Measurements from ENCODE around the gene CHST9. TPM values are rescaled to one million over a fixed set of nuclear protein-coding genes. Genes with fewer than 3 reads are reported as not detected.

The CHST9 gene
- total and polyA plus RNA-seq, 2 of the 4 experiments (the other 2 are of a cell fraction): not detected

- Histone ChIP-seq H2BK15ac (ENCODE audit: low read depth, low read length) (no peak overlapping the region), H3K36me3 (ENCODE audit: control insufficient read depth, insufficient read depth, low read length) (no peaks in the 10 kb centered on the region), H4K8ac (ENCODE audit: low read depth in 2 of 2, low read length in 2 of 2) (no peak overlapping the region), H2AK9ac (replicated peaks; ENCODE audit: low read depth, low read length, poor library complexity) (no peak overlapping the region), H3K4me2 (ENCODE audit: low read depth, low read length) (no peak overlapping the region), H3K14ac (replicated peaks; ENCODE audit: low read depth, low read length) (no peak overlapping the region), H4K5ac (ENCODE audit: low read depth, low read length) (no peak overlapping the region), H2BK20ac (ENCODE audit: low read depth, low read length) (no peak overlapping the region), H4K91ac (ENCODE audit: insufficient read depth, low read depth, low read length) (no peak overlapping the region), H3K4me1 (ENCODE audit: control insufficient read depth, insufficient read depth, low read length) (no peaks in the 10 kb centered on the region), H4K20me1 (ENCODE audit: insufficient read depth, low read length) (no peaks in the 10 kb centered on the region), H2AFZ (replicated peaks; ENCODE audit: low read length, poor library complexity) (no peak overlapping the region), H2AK5ac (ENCODE audit: low read depth, low read length) (no peak overlapping the region), H3K9ac (ENCODE audit: low read depth, low read length) (no peak overlapping the region), H3K27me3 (ENCODE audit: control insufficient read depth, insufficient read depth, low read length) (no peaks in the 10 kb centered on the region), H3K79me1 (ENCODE audit: low read depth in 1 of 2, low read length in 2 of 2) (no peaks in the 10 kb centered on the region), H3K18ac (ENCODE audit: low read depth, low read length) (no peak overlapping the region), H3K4ac (ENCODE audit: low read depth, low read length) (no peak overlapping the region), H3K9me1 (ENCODE audit: insufficient read depth, low read length) (no peaks in the 10 kb centered on the region), H3K9me3 (ENCODE audit: control insufficient read depth, insufficient read depth, low read length) (peaks cover 8% of the 10 kb centered on the region), H2BK5ac (ENCODE audit: low read depth, low read length, poor library complexity, severe bottlenecking) (no peak overlapping the region), H2BK120ac (ENCODE audit: low read depth, low read length) (no peak overlapping the region), H3K27ac (ENCODE audit: insufficient read depth, low read length) (no peak overlapping the region), H3K56ac (ENCODE audit: extremely low read depth, insufficient read depth, low read length) (no peak overlapping the region), H3K23ac (ENCODE audit: low read depth, low read length) (no peak overlapping the region), H3K4me3 (ENCODE audit: insufficient read depth, low read depth, low read length) (no peak overlapping the region)
- BruUV-seq (replicated peaks): no TSS peak
- WGBS, 2 experiments (ENCODE audit: extremely low coverage in 2 of 2, insufficient read length in 1 of 2): no CpG with 5 or more reads among the region's 1 CpG
- ChIA-PET POLR2A (ENCODE audit: unreplicated experiment) (no interaction called here), CTCF (no interaction called here)
- intact Hi-C loops (cut with micrococcal nuclease): no loop called here
- dilution Hi-C loops (cut with HindIII; ENCODE audit: low sequenced_read_pairs, unreplicated experiment): no loop called here
- DNase-seq: no peak
- in situ Hi-C loops (cut with MboI; ENCODE audit: low sequenced_read_pairs): no loop called here
- no peak for ATAC-seq (ENCODE audit: low read depth)
- TF ChIP-seq SMC3 (IDR thresholded peaks at IDR 0.05; ENCODE audit: low read depth, low read length) (no peak), RAD21 (IDR thresholded peaks at IDR 0.05; ENCODE audit: low read length) (no peak), BHLHE40 (IDR thresholded peaks at IDR 0.05; ENCODE audit: low read depth, low read length) (no peak), RCOR1 (IDR thresholded peaks at IDR 0.05; ENCODE audit: insufficient replicate concordance, low read length) (no peak), MAFK (IDR thresholded peaks at IDR 0.05; ENCODE audit: low read depth, low read length) (no peak), RFX5 (IDR thresholded peaks at IDR 0.05; ENCODE audit: low read depth, low read length) (no peak), CHD1 (IDR thresholded peaks at IDR 0.05; ENCODE audit: low read depth, low read length) (no peak), CEBPB (IDR thresholded peaks at IDR 0.05; ENCODE audit: low read depth, low read length) (no peak), FOS (IDR thresholded peaks at IDR 0.05; ENCODE audit: low read depth, low read length) (no peak), POLR2A (IDR thresholded peaks at IDR 0.05; ENCODE audit: low read depth, low read length) (no peak), CTCF (conservative IDR thresholded peaks at IDR 0.05; ENCODE audit: low read depth, low read length) (no peak), NFE2L2 (IDR thresholded peaks at IDR 0.05; ENCODE audit: low read depth, low read length) (no peak), MXI1 (IDR thresholded peaks at IDR 0.05; ENCODE audit: borderline replicate concordance, low read depth, low read length) (no peak), MAZ (IDR thresholded peaks at IDR 0.05; ENCODE audit: borderline replicate concordance, low read depth, low read length) (no peak)
- TF ChIP-seq, protein P1, sequence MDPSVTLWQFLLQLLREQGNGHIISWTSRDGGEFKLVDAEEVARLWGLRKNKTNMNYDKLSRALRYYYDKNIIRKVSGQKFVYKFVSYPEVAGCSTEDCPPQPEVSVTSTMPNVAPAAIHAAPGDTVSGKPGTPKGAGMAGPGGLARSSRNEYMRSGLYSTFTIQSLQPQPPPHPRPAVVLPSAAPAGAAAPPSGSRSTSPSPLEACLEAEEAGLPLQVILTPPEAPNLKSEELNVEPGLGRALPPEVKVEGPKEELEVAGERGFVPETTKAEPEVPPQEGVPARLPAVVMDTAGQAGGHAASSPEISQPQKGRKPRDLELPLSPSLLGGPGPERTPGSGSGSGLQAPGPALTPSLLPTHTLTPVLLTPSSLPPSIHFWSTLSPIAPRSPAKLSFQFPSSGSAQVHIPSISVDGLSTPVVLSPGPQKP (IDR thresholded peaks at IDR 0.05; ENCODE audit: borderline replicate concordance, low read depth, low read length): no peak
- TF ChIP-seq, protein P2, sequence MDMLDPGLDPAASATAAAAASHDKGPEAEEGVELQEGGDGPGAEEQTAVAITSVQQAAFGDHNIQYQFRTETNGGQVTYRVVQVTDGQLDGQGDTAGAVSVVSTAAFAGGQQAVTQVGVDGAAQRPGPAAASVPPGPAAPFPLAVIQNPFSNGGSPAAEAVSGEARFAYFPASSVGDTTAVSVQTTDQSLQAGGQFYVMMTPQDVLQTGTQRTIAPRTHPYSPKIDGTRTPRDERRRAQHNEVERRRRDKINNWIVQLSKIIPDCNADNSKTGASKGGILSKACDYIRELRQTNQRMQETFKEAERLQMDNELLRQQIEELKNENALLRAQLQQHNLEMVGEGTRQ (IDR thresholded peaks at IDR 0.05; ENCODE audit: low read depth, low read length): no peak
Observed at GRCh38 chr18:27124196-27124595, 60.9 kb downstream of the CHST9 start.

Data from IMR-90 (cell line).